Measurements from ENCODE around the gene TLL1. TPM values are rescaled to one million over a fixed set of nuclear protein-coding genes. Genes with fewer than 3 reads are reported as not detected.

Gene TLL1
- total and polyA plus RNA-seq, 2 donors (not counting 3 experiments of a cell fraction or from before 2014, with no cell fraction given) = 0.41 to 1.4 TPM

DNA sequence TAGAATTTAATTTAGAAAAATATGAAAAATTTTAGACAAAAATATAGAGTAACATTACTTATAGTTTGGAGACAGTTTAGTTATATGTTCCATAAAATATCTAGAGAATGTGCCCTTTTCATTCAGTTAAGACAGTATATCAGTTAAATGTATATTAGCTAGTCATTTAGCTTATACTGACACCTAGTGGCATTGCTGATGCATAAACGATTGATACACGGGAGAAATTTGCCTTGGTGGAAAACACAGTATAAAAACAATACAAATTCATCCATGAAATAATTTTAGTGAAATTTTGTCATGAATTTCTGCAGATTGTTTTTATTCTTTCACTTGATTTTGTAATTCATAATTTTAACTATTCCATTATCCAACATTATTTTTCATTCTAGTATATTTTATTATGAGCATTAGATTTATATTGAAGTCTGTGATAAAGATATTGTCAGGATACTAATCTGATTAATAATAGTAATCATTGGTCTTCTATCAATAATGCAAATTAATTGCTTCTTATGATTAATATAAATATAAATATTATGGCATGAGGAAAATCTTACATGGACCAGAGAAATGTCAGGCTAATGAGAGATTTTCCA, 219.0 kb downstream of the TLL1 start:
- TF ChIP-seq MYC (IDR thresholded peaks at IDR 0.05; ENCODE audit: low read depth, low read length) (no peak), CTCF (IDR thresholded peaks at IDR 0.05; ENCODE audit: extremely low read depth in 1 of 2, insufficient read depth in 1 of 2, low read depth in 1 of 2, low read length in 2 of 2) (peak; percentile 31 to 47)
- dilution Hi-C loops (cut with MboI; ENCODE audit: extremely low pct_ligation_motif_present, low sequenced_read_pairs) = no loop called here
- H3K79me2 ChIP-seq (ENCODE audit: control insufficient read depth, insufficient read depth, low read length) = no peaks in the 10 kb centered on the region
- no peaks in the 10 kb centered on the region for H3K9me3 ChIP-seq (replicated peaks; ENCODE audit: control insufficient read depth, insufficient read depth, low read length)
- FAIRE-seq = peak; percentile 81
- DNase-seq (ENCODE audit: low read depth, low spot score) = peak; percentile 43
- no peak overlapping the region for H3K4me3 ChIP-seq (replicated peaks in 1 of 3; ENCODE audit: insufficient read depth in 1 of 3, low read depth in 1 of 3, low read length in 3 of 3)
- no peaks in the 10 kb centered on the region for H4K20me1 ChIP-seq (replicated peaks; ENCODE audit: control insufficient read depth, extremely low read depth, insufficient read depth, low read length)
- H3K4me2 ChIP-seq (ENCODE audit: insufficient read depth, low read length) = no peak overlapping the region
- no peak overlapping the region for H3K9ac ChIP-seq (replicated peaks; ENCODE audit: extremely low read depth, insufficient read depth, low read length)
- H2AFZ ChIP-seq (ENCODE audit: low read depth, low read length) = no peak overlapping the region
- ChIA-PET CTCF (interaction anchor here (0.6 to 2.2 kb wide), 20 partner anchors 9 to 961 kb away, joined by 3 to 82 read pairs (median 5); partner anchors contain the start of gene TLL1), POLR2A (no interaction called here)
- no peaks in the 10 kb centered on the region for H3K4me1 ChIP-seq (ENCODE audit: control insufficient read depth, extremely low read depth, insufficient read depth, low read length)
- intact Hi-C loops (cut with micrococcal nuclease) = loop anchor here (1.0 to 10.0 kb wide), 5 partner anchors 228 to 957 kb away; partner anchors contain the start of gene CPE
- H3K9me1 ChIP-seq (replicated peaks; ENCODE audit: control insufficient read depth, extremely low read depth, insufficient read depth, low read length) = no peaks in the 10 kb centered on the region
- no TSS peak for BruUV-seq (replicated peaks)
- H3K36me3 ChIP-seq (ENCODE audit: control insufficient read depth in 2 of 2, extremely low read depth in 1 of 2, insufficient read depth in 2 of 2, low read length in 2 of 2) = no peaks in the 10 kb centered on the region
- no peaks in the 10 kb centered on the region for H3K27me3 ChIP-seq (ENCODE audit: control insufficient read depth in 2 of 2, insufficient read depth in 2 of 2, low read length in 2 of 2)
- H3K27ac ChIP-seq (ENCODE audit: insufficient read depth, low read depth, low read length) = no peak overlapping the region

GRCh38 chr4:166092797-166093290, 219.8 kb downstream of the TLL1 start:
- no peaks in the 10 kb centered on the region for H3K9me1 ChIP-seq (replicated peaks; ENCODE audit: control insufficient read depth, extremely low read depth, insufficient read depth, low read length)
- no peak overlapping the region for H2AFZ ChIP-seq (ENCODE audit: low read depth, low read length)
- intact Hi-C loops (cut with micrococcal nuclease) = loop anchor here (1.0 to 10.0 kb wide), 5 partner anchors 229 to 958 kb away; partner anchors contain the start of gene CPE
- H4K20me1 ChIP-seq (replicated peaks; ENCODE audit: control insufficient read depth, extremely low read depth, insufficient read depth, low read length) = no peaks in the 10 kb centered on the region
- H3K4me2 ChIP-seq (ENCODE audit: insufficient read depth, low read length) = no peak overlapping the region
- H3K27ac ChIP-seq (ENCODE audit: insufficient read depth, low read depth, low read length) = no peak overlapping the region
- DNase-seq (ENCODE audit: low read depth, low spot score) (no peak), FAIRE-seq (no peak)
- H3K36me3 ChIP-seq (ENCODE audit: control insufficient read depth in 2 of 2, extremely low read depth in 1 of 2, insufficient read depth in 2 of 2, low read length in 2 of 2) = no peaks in the 10 kb centered on the region
- no peak overlapping the region for H3K9ac ChIP-seq (replicated peaks; ENCODE audit: extremely low read depth, insufficient read depth, low read length)
- TF ChIP-seq MYC (IDR thresholded peaks at IDR 0.05; ENCODE audit: low read depth, low read length) (no peak), GATA2 (IDR thresholded peaks at IDR 0.05; ENCODE audit: insufficient read depth, insufficient read length, low read depth, low read length) (no peak), FOS (IDR thresholded peaks at IDR 0.05; ENCODE audit: borderline replicate concordance, insufficient read depth, low read length) (no peak), JUN (IDR thresholded peaks at IDR 0.05; ENCODE audit: borderline replicate concordance, insufficient read depth, insufficient read length, low read depth) (no peak), CTCF (IDR thresholded peaks at IDR 0.05; ENCODE audit: extremely low read depth in 1 of 2, insufficient read depth in 1 of 2, low read depth in 1 of 2, low read length in 2 of 2) (no peak), POLR2A (IDR thresholded peaks at IDR 0.05; ENCODE audit: low read depth, low read length) (no peak), EZH2 (IDR thresholded peaks at IDR 0.05; ENCODE audit: borderline replicate concordance, low read depth, low read length, severe bottlenecking) (no peak), POLR2AphosphoS5 (IDR thresholded peaks at IDR 0.05; ENCODE audit: insufficient read depth, low read depth, low read length) (no peak)
- TF ChIP-seq, protein P1, sequence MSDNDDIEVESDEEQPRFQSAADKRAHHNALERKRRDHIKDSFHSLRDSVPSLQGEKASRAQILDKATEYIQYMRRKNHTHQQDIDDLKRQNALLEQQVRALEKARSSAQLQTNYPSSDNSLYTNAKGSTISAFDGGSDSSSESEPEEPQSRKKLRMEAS (IDR thresholded peaks at IDR 0.05; ENCODE audit: insufficient read depth, insufficient read length) = no peak
- ChIA-PET CTCF (interaction anchor here (1.2 to 2.2 kb wide), 5 partner anchors 73 to 962 kb away, joined by 3 to 82 read pairs (median 5); no protein-coding TSS in a partner anchor), POLR2A (no interaction called here)
- no peaks in the 10 kb centered on the region for H3K79me2 ChIP-seq (ENCODE audit: control insufficient read depth, insufficient read depth, low read length)
- H3K9me3 ChIP-seq (replicated peaks; ENCODE audit: control insufficient read depth, insufficient read depth, low read length) = no peaks in the 10 kb centered on the region
- no peaks in the 10 kb centered on the region for H3K4me1 ChIP-seq (ENCODE audit: control insufficient read depth, extremely low read depth, insufficient read depth, low read length)
- dilution Hi-C loops (cut with MboI; ENCODE audit: extremely low pct_ligation_motif_present, low sequenced_read_pairs) = no loop called here
- BruUV-seq (replicated peaks) = no TSS peak
- H3K27me3 ChIP-seq (ENCODE audit: control insufficient read depth in 2 of 2, insufficient read depth in 2 of 2, low read length in 2 of 2) = no peaks in the 10 kb centered on the region
- H3K4me3 ChIP-seq (replicated peaks in 1 of 3; ENCODE audit: insufficient read depth in 1 of 3, low read depth in 1 of 3, low read length in 3 of 3) = no peak overlapping the region

Data from endothelial cell of umbilical vein (primary cell).